GM23338 (cell line): Measurements from ENCODE around the gene TECTB. TPM values are rescaled to one million over a fixed set of nuclear protein-coding genes. Genes with fewer than 3 reads are reported as not detected.

ENCODE experiments used
- ATAC-seq: fragments of 200-7000 bp; cut with Tn5 transposase; 3 replicates; pipeline ENCODE4 v1.9.1; 2020
- DNase-seq: peaks from one replicate; pipeline ENCODE4 v3.0.0-alpha.2; 2015; ENCODE audit warnings: low spot score
- H2AFZ ChIP-seq: fragments of 200-600 bp; sonication (generic); 2 replicates; pipeline ENCODE4 v1.8.0; 2016; ENCODE audit warnings: antibody characterized with exemption, mild to moderate bottlenecking, moderate library complexity
- H3F3A ChIP-seq: fragments of 200-600 bp; sonication (generic); replicated peaks from 2 replicates; pipeline ENCODE4 v1.8.0; 2017; ENCODE audit warnings: antibody characterized with exemption, mixed run types, low read depth
- H3K27ac ChIP-seq: fragments of 200-600 bp; sonication (generic); 2 replicates; pipeline ENCODE4 v1.6.1; 2016; ENCODE audit warnings: low read depth
- H3K27me3 ChIP-seq: fragments of 200-600 bp; sonication (generic); 2 replicates; pipeline ENCODE4 v1.8.0; 2016; ENCODE audit warnings: mild to moderate bottlenecking, mixed run types, moderate library complexity; ENCODE audit not compliant: insufficient read depth
- H3K36me3 ChIP-seq: fragments of 200-600 bp; sonication (generic); 2 replicates; pipeline ENCODE4 v1.8.0; 2016; ENCODE audit warnings: mild to moderate bottlenecking; ENCODE audit not compliant: insufficient read depth
- H3K4me1 ChIP-seq: fragments of 200-600 bp; sonication (generic); 2 replicates; pipeline ENCODE4 v1.8.0; 2016; ENCODE audit warnings: mild to moderate bottlenecking, moderate library complexity; ENCODE audit not compliant: insufficient read depth
- H3K4me2 ChIP-seq: fragments of 200-600 bp; sonication (generic); 2 replicates; pipeline ENCODE4 v1.7.1; 2017; ENCODE audit warnings: mixed run types
- H3K4me3 ChIP-seq: fragments of 200-600 bp; sonication (generic); 2 replicates; pipeline ENCODE4 v1.6.1; 2016; ENCODE audit warnings: mixed run types
- H3K79me2 ChIP-seq: fragments of 200-600 bp; sonication (generic); replicated peaks from 2 replicates; pipeline ENCODE4 v1.8.0; 2017; ENCODE audit warnings: mild to moderate bottlenecking; ENCODE audit not compliant: insufficient read depth
- H3K9me2 ChIP-seq: fragments of 200-600 bp; sonication (generic); 2 replicates; pipeline ENCODE4 v1.8.0; 2017; ENCODE audit not compliant: insufficient read depth
- H4K20me1 ChIP-seq: fragments of 200-600 bp; sonication (generic); replicated peaks from 2 replicates; pipeline ENCODE4 v1.8.0; 2017; ENCODE audit warnings: mild to moderate bottlenecking; ENCODE audit not compliant: insufficient read depth
- H3K27ac Mint-ChIP-seq: 2 replicates; pipeline ENCODE4 v1.8.0; 2020; ENCODE audit warnings: inconsistent platforms, mild to moderate bottlenecking, moderate library complexity, mixed read lengths
- H3K27me3 Mint-ChIP-seq: 3 replicates; pipeline ENCODE4 v1.8.0; 2022; ENCODE audit warnings: low read depth, mild to moderate bottlenecking, moderate library complexity, mixed read lengths, inconsistent platforms; ENCODE audit not compliant: insufficient read depth, poor library complexity
- H3K36me3 Mint-ChIP-seq: 3 replicates; pipeline ENCODE4 v1.8.0; 2021; ENCODE audit warnings: low read depth, mild to moderate bottlenecking, inconsistent platforms, moderate library complexity, mixed read lengths
- H3K4me1 Mint-ChIP-seq: 3 replicates; pipeline ENCODE4 v1.8.0; 2020; ENCODE audit warnings: mild to moderate bottlenecking, inconsistent platforms, mixed read lengths
- H3K4me3 Mint-ChIP-seq: 3 replicates; pipeline ENCODE4 v1.8.0; 2021; ENCODE audit warnings: moderate library complexity, mild to moderate bottlenecking, inconsistent platforms, mixed read lengths
- H3K9me3 Mint-ChIP-seq: 3 replicates; pipeline ENCODE4 v1.8.0; 2020; ENCODE audit warnings: moderate library complexity, mild to moderate bottlenecking, inconsistent platforms, mixed read lengths
- CREB1 ChIP-seq: fragments of 250-450 bp; sonication (Bioruptor Pico); IDR thresholded peaks from 2 replicates; pipeline ENCODE4 v1.5.0; 2020; ENCODE audit warnings: low read depth, mild to moderate bottlenecking, moderate library complexity
- CTCF ChIP-seq, 2 experiments: fragments of 200-600 bp in 1 of 2; sonication (generic) in 1 of 2; conservative IDR thresholded peaks; 2 replicates each; pipeline versions ENCODE4 v1.5.1 to v1.6.1; 2016 to 2017; ENCODE audit warnings: antibody characterized with exemption in 2 of 2, low read depth in 2 of 2, mild to moderate bottlenecking in 2 of 2, moderate library complexity in 1 of 2
- ETS1 ChIP-seq: IDR thresholded peaks from 2 replicates; pipeline ENCODE4 v1.6.1; 2016; ENCODE audit warnings: antibody characterized with exemption
- EZH2 ChIP-seq: fragments of 200-600 bp; sonication (generic); IDR thresholded peaks from one replicate; pipeline ENCODE4 v1.8.0; 2017; ENCODE audit warnings: antibody characterized with exemption, mild to moderate bottlenecking, low read depth; ENCODE audit not compliant: unreplicated experiment
- EZH2phosphoT487 ChIP-seq: fragments of 200-600 bp; sonication (generic); IDR thresholded peaks from one replicate; pipeline ENCODE4 v1.8.1; 2018; ENCODE audit warnings: antibody characterized with exemption; ENCODE audit not compliant: unreplicated experiment
- JUNB ChIP-seq: IDR thresholded peaks from one replicate; pipeline ENCODE4 v1.6.1; 2016; ENCODE audit warnings: antibody characterized with exemption; ENCODE audit not compliant: unreplicated experiment
- NANOG ChIP-seq: IDR thresholded peaks from 2 replicates; pipeline ENCODE4 v1.6.1; 2016; ENCODE audit warnings: antibody characterized with exemption, borderline replicate concordance
- POLR2AphosphoS5 ChIP-seq: IDR thresholded peaks from 2 replicates; pipeline ENCODE4 v1.6.1; 2016; ENCODE audit warnings: antibody characterized with exemption, low read depth
- REST ChIP-seq: IDR thresholded peaks from one replicate; pipeline ENCODE4 v1.6.1; 2018; ENCODE audit warnings: antibody characterized with exemption; ENCODE audit not compliant: unreplicated experiment
- STAT1 ChIP-seq: IDR thresholded peaks from one replicate; pipeline ENCODE4 v1.6.1; 2016; ENCODE audit warnings: antibody characterized with exemption; ENCODE audit not compliant: unreplicated experiment
- ZNF114 ChIP-seq: fragments of 250-450 bp; sonication (Bioruptor Pico); IDR thresholded peaks from 2 replicates; pipeline ENCODE4 v1.5.0; 2020; ENCODE audit warnings: mild to moderate bottlenecking, moderate library complexity
- ZNF331 ChIP-seq: fragments of 250-450 bp; sonication (Bioruptor Pico); IDR thresholded peaks from 2 replicates; pipeline ENCODE4 v1.5.0; 2020; ENCODE audit warnings: low read depth, mild to moderate bottlenecking, moderate library complexity
- ZNF462 ChIP-seq: fragments of 250-450 bp; sonication (Bioruptor Pico); IDR thresholded peaks from 2 replicates; pipeline ENCODE4 v1.5.0; 2020; ENCODE audit warnings: mild to moderate bottlenecking, moderate library complexity
- polyA plus RNA-seq: library from polyadenylated mRNA; unstranded; fragments of >200 nt; fragmentation: Nextera tagmentation; extraction: Ambion mirVana; gene quantifications from 2 replicates; pipeline ENCODE4 v1.2.1, GENCODE V29; 2016
- total RNA-seq: library from RNA; depleted of rRNA; stranded (reverse); fragments of >200 nt; shearing (Covaris generic); gene quantifications from 2 replicates; pipeline ENCODE4 v1.2.3, GENCODE V29; 2014

Gene TECTB
- total and polyA plus RNA-seq, 2 experiments from 2014 or later, result not detected

- Histone ChIP-seq H3K4me3 (no peak overlapping the region), H2AFZ (no peak overlapping the region), H3K79me2 (no peaks in the 10 kb centered on the region), H3K27me3 (no peaks in the 10 kb centered on the region), H3K9me2 (no peaks in the 10 kb centered on the region), H3K27ac (no peak overlapping the region), H3K4me2 (no peak overlapping the region), H4K20me1 (no peaks in the 10 kb centered on the region), H3F3A (no peaks in the 10 kb centered on the region), H3K36me3 (no peaks in the 10 kb centered on the region), H3K4me1 (no peaks in the 10 kb centered on the region)
- Mint-ChIP-seq H3K4me3 (no peak overlapping the region), H3K9me3 (no peaks in the 10 kb centered on the region), H3K27ac (no peak overlapping the region), H3K4me1 (no peaks in the 10 kb centered on the region), H3K27me3 (peaks cover 2% of the 10 kb centered on the region), H3K36me3 (no peaks in the 10 kb centered on the region)
- DNase-seq, result no peak
- no peak for ATAC-seq
- TF ChIP-seq ZNF462 (no peak), EZH2 (no peak), CTCF (conservative IDR thresholded peaks at IDR 0.05; ENCODE audit: low read depth in 2 of 2) (no peak), NANOG (no peak), ZNF114 (CRISPR knock-in tag) (no peak), ZNF331 (CRISPR knock-in tag) (no peak), ETS1 (no peak), POLR2AphosphoS5 (no peak), REST (no peak), CREB1 (CRISPR knock-in tag) (no peak), JUNB (no peak), STAT1 (no peak), EZH2phosphoT487 (no peak)
These were observed 30.7 kb downstream of the TECTB start for GRCh38 chr10:112313911-112314310.
